DND-41 (cell line): Measurements from ENCODE around the gene FAM20C.

Experiments used
- ATAC-seq: fragments of 200-7000 bp; cut with Tn5 transposase; 3 replicates; pipeline ENCODE4 v1.9.1; 2021; ENCODE audit warnings: low read depth; ENCODE audit not compliant: insufficient read depth
- DNase-seq: peaks from one replicate; pipeline ENCODE4 v3.0.0-alpha.2; 2020
- H2AFZ ChIP-seq: 2 replicates; pipeline ENCODE4 v1.6.0; 2012; ENCODE audit warnings: low read depth, low read length
- H3K27ac ChIP-seq: 2 replicates; pipeline ENCODE4 v1.5.1; 2012; ENCODE audit warnings: low read length, inconsistent platforms
- H3K27me3 ChIP-seq: fragments of 200-600 bp; sonication (generic); 2 replicates; pipeline ENCODE4 v1.6.0; 2012; ENCODE audit warnings: low read length, mild to moderate bottlenecking, inconsistent platforms; ENCODE audit not compliant: insufficient read depth, poor library complexity
- H3K36me3 ChIP-seq: 2 replicates; pipeline ENCODE4 v1.5.1; 2012; ENCODE audit warnings: low read length, inconsistent platforms; ENCODE audit not compliant: insufficient read depth
- H3K4me1 ChIP-seq: 2 replicates; pipeline ENCODE4 v1.5.1; 2012; ENCODE audit warnings: mild to moderate bottlenecking, low read length; ENCODE audit not compliant: insufficient read depth
- H3K4me2 ChIP-seq: 2 replicates; pipeline ENCODE4 v1.6.0; 2012; ENCODE audit warnings: mild to moderate bottlenecking, moderate library complexity, low read length, inconsistent platforms; ENCODE audit not compliant: insufficient read depth
- H3K4me3 ChIP-seq, 2 experiments: fragments of 200-600 bp in 1 of 2; shearing (Covaris generic) in 1 of 2; 2 replicates each; pipeline ENCODE4 v1.5.1; 2012 to 2016; ENCODE audit warnings: inconsistent platforms in 2 of 2, low read length in 2 of 2, mild to moderate bottlenecking in 2 of 2, low read depth in 1 of 2, moderate library complexity in 1 of 2
- H3K79me2 ChIP-seq: 2 replicates; pipeline ENCODE4 v1.6.0; 2012; ENCODE audit warnings: low read length, inconsistent platforms; ENCODE audit not compliant: insufficient read depth
- H3K9ac ChIP-seq: 2 replicates; pipeline ENCODE4 v1.6.0; 2012; ENCODE audit warnings: low read depth, mild to moderate bottlenecking, inconsistent platforms, low read length, moderate library complexity
- H3K9me3 ChIP-seq: 2 replicates; pipeline ENCODE4 v1.5.1; 2012; ENCODE audit warnings: low read length, moderate library complexity, mild to moderate bottlenecking, inconsistent platforms; ENCODE audit not compliant: insufficient read depth, severe bottlenecking
- H4K20me1 ChIP-seq: 2 replicates; pipeline ENCODE4 v1.6.0; 2012; ENCODE audit warnings: low read length; ENCODE audit not compliant: insufficient read depth
- EZH2 ChIP-seq: IDR thresholded peaks from 3 replicates; pipeline ENCODE4 v1.6.1; 2012; ENCODE audit warnings: borderline replicate concordance, low read depth, mild to moderate bottlenecking, moderate library complexity, low read length, inconsistent platforms; ENCODE audit not compliant: severe bottlenecking
- TF ChIP-seq, protein P1 (sequence below): IDR thresholded peaks from 2 replicates; pipeline ENCODE4 v1.5.1; 2012; ENCODE audit warnings: borderline replicate concordance, low read length, moderate library complexity, mild to moderate bottlenecking; ENCODE audit not compliant: poor library complexity, severe bottlenecking; ENCODE audit errors: extremely low read depth

Gene FAM20C

GRCh38 chr7:231858-232246 is 39.5 kb downstream of the FAM20C start:
- TF ChIP-seq EZH2 = no peak
- TF ChIP-seq, protein P1, sequence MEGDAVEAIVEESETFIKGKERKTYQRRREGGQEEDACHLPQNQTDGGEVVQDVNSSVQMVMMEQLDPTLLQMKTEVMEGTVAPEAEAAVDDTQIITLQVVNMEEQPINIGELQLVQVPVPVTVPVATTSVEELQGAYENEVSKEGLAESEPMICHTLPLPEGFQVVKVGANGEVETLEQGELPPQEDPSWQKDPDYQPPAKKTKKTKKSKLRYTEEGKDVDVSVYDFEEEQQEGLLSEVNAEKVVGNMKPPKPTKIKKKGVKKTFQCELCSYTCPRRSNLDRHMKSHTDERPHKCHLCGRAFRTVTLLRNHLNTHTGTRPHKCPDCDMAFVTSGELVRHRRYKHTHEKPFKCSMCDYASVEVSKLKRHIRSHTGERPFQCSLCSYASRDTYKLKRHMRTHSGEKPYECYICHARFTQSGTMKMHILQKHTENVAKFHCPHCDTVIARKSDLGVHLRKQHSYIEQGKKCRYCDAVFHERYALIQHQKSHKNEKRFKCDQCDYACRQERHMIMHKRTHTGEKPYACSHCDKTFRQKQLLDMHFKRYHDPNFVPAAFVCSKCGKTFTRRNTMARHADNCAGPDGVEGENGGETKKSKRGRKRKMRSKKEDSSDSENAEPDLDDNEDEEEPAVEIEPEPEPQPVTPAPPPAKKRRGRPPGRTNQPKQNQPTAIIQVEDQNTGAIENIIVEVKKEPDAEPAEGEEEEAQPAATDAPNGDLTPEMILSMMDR = no peak
- Histone ChIP-seq H3K4me1 (no peaks in the 10 kb centered on the region), H3K36me3 (no peaks in the 10 kb centered on the region), H2AFZ (no peak overlapping the region), H3K9ac (no peak overlapping the region), H3K79me2 (no peaks in the 10 kb centered on the region), H3K4me2 (no peak overlapping the region), H3K4me3 (no peak overlapping the region), H3K9me3 (no peaks in the 10 kb centered on the region), H3K27me3 (no peaks in the 10 kb centered on the region), H4K20me1 (no peaks in the 10 kb centered on the region), H3K27ac (no peak overlapping the region)
- no peak for ATAC-seq
- no peak for DNase-seq

GRCh38 chr7:232410-233248 is 40.3 kb downstream of the FAM20C start:
- Histone ChIP-seq H3K9me3 (no peaks in the 10 kb centered on the region), H3K4me2 (no peak overlapping the region), H4K20me1 (no peaks in the 10 kb centered on the region), H2AFZ (no peak overlapping the region), H3K27me3 (no peaks in the 10 kb centered on the region), H3K79me2 (no peaks in the 10 kb centered on the region), H3K36me3 (no peaks in the 10 kb centered on the region), H3K27ac (no peak overlapping the region), H3K4me1 (no peaks in the 10 kb centered on the region), H3K4me3 (no peak overlapping the region), H3K9ac (no peak overlapping the region)
- no peak for DNase-seq
- TF ChIP-seq, protein P1 = no peak
- TF ChIP-seq EZH2 = no peak
- ATAC-seq = no peak

- Histone ChIP-seq H3K27me3 (no peaks in the 10 kb centered on the region), H3K9ac (no peak overlapping the region), H3K4me2 (no peak overlapping the region), H3K9me3 (no peaks in the 10 kb centered on the region), H3K79me2 (no peaks in the 10 kb centered on the region), H4K20me1 (no peaks in the 10 kb centered on the region), H2AFZ (no peak overlapping the region), H3K27ac (no peak overlapping the region), H3K36me3 (no peaks in the 10 kb centered on the region), H3K4me1 (no peaks in the 10 kb centered on the region), H3K4me3 (no peak overlapping the region)
- DNase-seq = no peak
- TF ChIP-seq, protein P1 = no peak
- no peak for TF ChIP-seq EZH2
- no peak for ATAC-seq
Measured at GRCh38 chr7:233249-234035, 41.1 kb downstream of the FAM20C start.
